Hypothalamus (tissue), 51 donors: ENCODE measurements around the gene HAVCR2.
A peak's percentile ranks its signal among the peaks of the same experiment; 100 is the strongest.
"Not testable (repeated sequence)": the region's sequence is repeated elsewhere in the genome, so short reads cannot be mapped to it uniquely, and the experiment has no call there.

ENCODE experiments used
- DNase-seq, 51 donors: peaks; one replicate each; lab custom pipeline; 2025; lab: John Stamatoyannopoulos, UW

Gene HAVCR2

DNA sequence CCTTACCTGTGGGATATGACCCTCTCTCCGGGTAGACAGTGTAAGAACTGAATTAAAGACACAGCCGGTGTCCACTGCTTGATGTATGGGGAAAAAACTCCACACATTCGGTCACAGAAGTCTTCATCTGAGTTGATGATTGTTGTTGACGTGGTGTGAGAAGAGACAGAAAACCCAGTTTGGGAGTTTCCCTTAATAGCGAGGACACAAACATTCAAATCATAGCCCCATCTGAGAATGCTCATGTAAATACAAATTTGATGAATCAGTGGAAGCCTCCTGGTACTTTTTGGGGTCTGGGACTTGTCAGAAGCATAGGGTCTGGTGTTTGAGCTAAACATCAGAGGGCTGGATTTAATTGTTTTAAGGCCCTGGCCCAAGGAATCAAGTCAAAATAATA is 60.9 kb downstream of the HAVCR2 start:
- DNase-seq, result no peak

- DNase-seq, result not testable (repeated sequence)
Measured at GRCh38 chr5:157047016-157047415, 61.8 kb downstream of the HAVCR2 start.

DNA sequence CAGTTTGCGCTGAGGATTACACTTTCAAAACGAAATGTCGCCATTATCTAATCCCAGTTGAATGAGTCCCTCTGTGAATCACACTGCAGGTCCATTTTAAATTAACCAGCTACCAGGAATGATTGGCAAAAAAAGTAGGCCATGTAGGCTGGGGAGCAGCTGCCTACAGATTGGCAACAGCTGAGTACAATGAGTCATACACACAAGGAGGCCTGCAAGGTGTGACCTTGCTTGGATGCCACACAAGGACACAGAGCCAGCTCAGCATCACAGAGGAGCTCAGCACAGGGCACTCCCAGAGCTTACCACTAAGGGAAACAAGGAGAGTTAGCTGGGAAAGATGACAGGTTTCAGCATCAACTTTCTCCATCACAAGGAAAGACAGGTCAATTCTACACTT is 62.8 kb downstream of the HAVCR2 start:
- DNase-seq, result peak in 6 of 51 donors; percentile 0 to 29 (median 3)

DNA sequence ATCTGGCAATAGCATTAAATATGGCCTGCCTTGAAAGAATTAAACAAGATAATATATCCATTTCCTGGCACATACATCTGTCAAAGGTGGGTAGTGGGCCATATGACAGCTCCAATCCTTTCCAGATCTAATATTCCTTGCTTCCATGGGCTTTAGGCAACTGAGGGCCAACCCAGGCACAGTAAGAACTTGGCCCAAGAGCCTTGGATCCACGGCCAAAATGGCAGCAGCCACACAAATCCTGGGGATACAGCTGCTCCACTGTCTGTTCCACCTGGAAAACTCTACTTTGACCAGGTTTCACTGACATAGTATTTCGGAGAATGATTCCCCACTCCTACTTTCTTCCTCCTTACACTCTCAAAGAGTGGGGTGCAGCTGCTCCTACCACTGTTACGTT is 63.2 kb downstream of the HAVCR2 start:
- no peak for DNase-seq

DNA sequence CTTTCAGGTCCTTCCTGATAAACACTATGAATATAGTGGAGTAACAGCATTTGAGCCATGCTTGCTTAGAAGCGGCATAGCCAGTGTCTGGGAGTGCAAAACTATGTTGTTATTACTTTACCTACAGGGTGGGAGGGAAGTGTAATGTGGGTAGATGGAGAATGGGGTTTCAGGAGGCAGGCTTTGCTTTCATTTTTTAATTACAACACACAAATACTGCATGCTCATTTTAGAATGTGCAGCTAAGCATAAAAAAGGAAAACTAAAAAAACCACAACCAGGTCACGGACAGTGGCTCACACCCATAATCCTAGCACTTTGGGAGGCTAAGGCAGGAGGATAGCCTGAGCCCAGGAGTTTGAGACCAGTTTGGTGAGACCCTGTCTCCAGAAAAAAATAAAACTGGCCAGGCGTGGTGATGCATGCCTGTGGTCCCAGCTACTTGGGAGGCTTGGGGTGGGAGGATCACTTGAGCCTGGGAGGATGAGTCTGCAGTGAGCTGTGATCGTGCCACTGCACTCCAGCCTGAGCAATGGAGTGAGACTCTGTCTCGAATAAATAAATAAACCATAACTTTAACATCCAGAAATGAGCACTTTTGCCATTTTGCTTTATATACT is 70.2 kb downstream of the HAVCR2 start:
- no peak for DNase-seq
